ENCODE data around the gene NOTO.

- TF ChIP-seq CTCF (IDR thresholded peaks at IDR 0.05; ENCODE audit: low read depth, low read length) (no peak), POLR2A (IDR thresholded peaks at IDR 0.05; ENCODE audit: extremely low read depth, insufficient read length) (no peak), MAX (IDR thresholded peaks at IDR 0.05; ENCODE audit: low read depth, low read length) (no peak)
Measured at GRCh38 chr2:73237168-73237567, 34.8 kb downstream of the NOTO start.

Measured in NB4 (cell line).